ENCODE measurements around the gene SEM1. TPM values are rescaled to one million over a fixed set of nuclear protein-coding genes. Genes with fewer than 3 reads are reported as not detected.

Gene SEM1
- total and polyA plus RNA-seq, 12 donors = 41.4 to 176 (median 53.8) TPM

- WGBS, 2 donors = 72 to 75% methylated on average over 7 of the region's 7 CpGs
- H3K4me1 ChIP-seq = no peaks in the 10 kb centered on the region
- H3K9me3 ChIP-seq = peaks cover 0 to 7% (median 0%) of the 10 kb centered on the region in 11 donors
- intact Hi-C loops (cut with DNase I) = no loop called here
- H3K27ac ChIP-seq = no peak overlapping the region
- H3K4me3 ChIP-seq = no peak overlapping the region
- H3K27me3 ChIP-seq = no peaks in the 10 kb centered on the region
- TF ChIP-seq CTCF (IDR thresholded peaks at IDR 0.05) = no peak
- H3K36me3 ChIP-seq = no peaks in the 10 kb centered on the region
- ATAC-seq = no peak
- no peak for DNase-seq
Observed at GRCh38 chr7:96657347-96658021, 52.2 kb downstream of the SEM1 start.

- H3K4me3 ChIP-seq = no peak overlapping the region
- H3K27me3 ChIP-seq = no peaks in the 10 kb centered on the region
- H3K27ac ChIP-seq = no peak overlapping the region
- H3K9me3 ChIP-seq = peaks cover 0 to 10% (median 0%) of the 10 kb centered on the region in 11 donors
- ATAC-seq = no peak
- TF ChIP-seq CTCF (IDR thresholded peaks at IDR 0.05) = no peak
- WGBS, 2 donors = 90 to 92% methylated on average over 2 of the region's 2 CpGs
- no peaks in the 10 kb centered on the region for H3K4me1 ChIP-seq
- intact Hi-C loops (cut with DNase I) = no loop called here
- no peaks in the 10 kb centered on the region for H3K36me3 ChIP-seq
- no peak for DNase-seq
Observed at GRCh38 chr7:96655956-96656355, 53.7 kb downstream of the SEM1 start.

- DNase-seq (no peak), ATAC-seq (no peak)
- Histone ChIP-seq H3K4me1 (no peaks in the 10 kb centered on the region), H3K9me3 (peaks cover 0 to 10% (median 0%) of the 10 kb centered on the region in 11 donors), H3K27ac (no peak overlapping the region), H3K4me3 (no peak overlapping the region), H3K27me3 (no peaks in the 10 kb centered on the region), H3K36me3 (no peaks in the 10 kb centered on the region)
- TF ChIP-seq CTCF (IDR thresholded peaks at IDR 0.05) = no peak
- 95 to 96% methylated on average over 4 of the region's 4 CpGs for WGBS, 2 donors
- intact Hi-C loops (cut with DNase I) = no loop called here
Observed at GRCh38 chr7:96654630-96655188, 54.9 kb downstream of the SEM1 start.

- DNase-seq (no peak), ATAC-seq (no peak)
- Histone ChIP-seq H3K4me3 (no peak overlapping the region), H3K4me1 (no peaks in the 10 kb centered on the region), H3K36me3 (no peaks in the 10 kb centered on the region), H3K9me3 (peaks cover 0 to 10% (median 0%) of the 10 kb centered on the region in 11 donors), H3K27me3 (no peaks in the 10 kb centered on the region), H3K27ac (no peak overlapping the region)
- 80 to 81% methylated on average over 1 of the region's 1 CpG for WGBS, 2 donors
- no peak for TF ChIP-seq CTCF (IDR thresholded peaks at IDR 0.05)
- intact Hi-C loops (cut with DNase I) = no loop called here
Observed at GRCh38 chr7:96649981-96650380, 59.7 kb downstream of the SEM1 start.

Data from heart right ventricle (tissue), 16 donors.